Omental fat pad (tissue), 4 donors: Measurements from ENCODE around the gene KRTAP4-8. TPM values are rescaled to one million over a fixed set of nuclear protein-coding genes. Genes with fewer than 3 reads are reported as not detected.
"Not testable (repeated sequence)": the region's sequence is repeated elsewhere in the genome, so short reads cannot be mapped to it uniquely, and the experiment has no call there.

Experiments
- ATAC-seq: fragments of 150-250 bp; one replicate; pipeline ENCODE4 v1.9.1; 2016; ENCODE audit warnings: mild to moderate bottlenecking, moderate library complexity; ENCODE audit not compliant: low FRiP score
- DNase-seq: peaks from one replicate; pipeline ENCODE4 v3.0.0-alpha.2; 2019; ENCODE audit warnings: low spot score
- total RNA-seq, 4 donors: library from RNA; depleted of rRNA; stranded (reverse); fragments of >200 nt; gene quantifications; one replicate each; pipeline ENCODE4 v1.1.0, GENCODE V29; 2016
- TF ChIP-seq, protein P1 (sequence below), 3 donors: fragments of 450-650 bp; IDR thresholded peaks; one replicate each; pipeline ENCODE4 v1.5.1; 2016 to 2017; ENCODE audit warnings: antibody characterized with exemption in 3 of 3, mild to moderate bottlenecking in 3 of 3, moderate library complexity in 2 of 3

The KRTAP4-8 gene
- not detected for total RNA-seq

DNA sequence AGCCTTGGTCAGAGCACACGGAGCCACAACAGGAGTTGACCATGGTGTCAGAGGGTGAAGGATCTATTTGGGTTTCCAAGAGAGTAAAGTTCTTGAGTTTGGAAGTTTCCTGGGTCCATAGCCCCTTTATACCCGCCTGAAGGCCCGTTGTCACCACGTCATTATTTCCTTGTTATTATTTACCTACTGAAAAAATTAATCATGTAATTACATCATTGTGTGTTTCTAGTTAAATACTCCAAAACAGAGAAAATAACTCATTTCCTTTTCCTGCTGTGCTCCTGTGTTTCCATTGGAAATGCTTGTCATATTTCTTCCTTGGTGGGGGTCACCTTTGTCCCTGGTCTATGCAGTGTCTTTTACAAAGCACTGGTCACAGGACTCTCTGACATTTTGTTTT lies at the start of gene KRTAP4-8:
KRTAP4-8 (minus strand) TSS at position 101 of the 400 bp plus-strand sequence; CDS start at position 43, 58 bp downstream.
- DNase-seq (no peak), ATAC-seq (no peak)
- TF ChIP-seq, protein P1, sequence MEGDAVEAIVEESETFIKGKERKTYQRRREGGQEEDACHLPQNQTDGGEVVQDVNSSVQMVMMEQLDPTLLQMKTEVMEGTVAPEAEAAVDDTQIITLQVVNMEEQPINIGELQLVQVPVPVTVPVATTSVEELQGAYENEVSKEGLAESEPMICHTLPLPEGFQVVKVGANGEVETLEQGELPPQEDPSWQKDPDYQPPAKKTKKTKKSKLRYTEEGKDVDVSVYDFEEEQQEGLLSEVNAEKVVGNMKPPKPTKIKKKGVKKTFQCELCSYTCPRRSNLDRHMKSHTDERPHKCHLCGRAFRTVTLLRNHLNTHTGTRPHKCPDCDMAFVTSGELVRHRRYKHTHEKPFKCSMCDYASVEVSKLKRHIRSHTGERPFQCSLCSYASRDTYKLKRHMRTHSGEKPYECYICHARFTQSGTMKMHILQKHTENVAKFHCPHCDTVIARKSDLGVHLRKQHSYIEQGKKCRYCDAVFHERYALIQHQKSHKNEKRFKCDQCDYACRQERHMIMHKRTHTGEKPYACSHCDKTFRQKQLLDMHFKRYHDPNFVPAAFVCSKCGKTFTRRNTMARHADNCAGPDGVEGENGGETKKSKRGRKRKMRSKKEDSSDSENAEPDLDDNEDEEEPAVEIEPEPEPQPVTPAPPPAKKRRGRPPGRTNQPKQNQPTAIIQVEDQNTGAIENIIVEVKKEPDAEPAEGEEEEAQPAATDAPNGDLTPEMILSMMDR (IDR thresholded peaks at IDR 0.05), result no peak

DNA sequence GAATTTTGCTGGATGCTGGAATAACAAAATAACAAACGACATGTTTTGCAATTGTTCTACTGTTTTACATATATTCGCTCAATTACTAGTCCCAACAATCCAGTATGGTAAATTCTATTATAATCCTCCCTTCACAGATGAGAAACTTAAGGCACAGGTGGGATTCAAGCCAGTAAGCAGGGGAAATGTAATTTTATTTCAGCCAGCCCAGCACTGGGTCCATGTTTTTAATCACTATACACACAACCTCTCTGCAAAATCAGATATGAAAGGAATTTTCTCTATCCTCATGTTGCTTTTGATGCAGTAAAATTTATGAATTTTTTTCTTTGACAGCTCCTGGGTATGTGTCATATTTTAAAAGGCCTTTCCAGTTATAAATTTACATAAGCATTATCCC lies 47.3 kb upstream of the KRTAP4-8 start:
- no peak for DNase-seq
- ATAC-seq, result no peak
- TF ChIP-seq, protein P1 (IDR thresholded peaks at IDR 0.05), result no peak

DNA sequence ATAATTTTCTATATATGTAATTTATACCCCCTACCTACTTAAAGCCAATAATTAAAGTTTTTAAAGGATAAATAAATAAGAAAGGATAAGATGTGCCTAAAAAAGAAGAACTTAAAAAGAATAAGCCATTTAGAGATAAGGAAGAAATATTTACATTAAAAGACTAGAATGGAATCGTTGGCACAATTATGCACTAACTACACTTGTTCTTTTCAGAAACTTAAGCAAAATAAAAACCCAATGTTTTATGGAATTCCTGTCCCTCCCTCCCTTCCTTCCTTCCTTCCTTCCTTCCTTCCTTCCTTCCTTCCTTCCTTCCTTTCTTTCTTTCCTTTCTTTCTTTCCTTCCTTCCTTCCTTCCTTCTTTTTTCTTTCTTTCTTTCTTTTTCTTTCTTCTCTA lies 46.9 kb upstream of the KRTAP4-8 start:
- no peak for DNase-seq
- TF ChIP-seq, protein P1 (IDR thresholded peaks at IDR 0.05), result no peak
- no peak for ATAC-seq

DNA sequence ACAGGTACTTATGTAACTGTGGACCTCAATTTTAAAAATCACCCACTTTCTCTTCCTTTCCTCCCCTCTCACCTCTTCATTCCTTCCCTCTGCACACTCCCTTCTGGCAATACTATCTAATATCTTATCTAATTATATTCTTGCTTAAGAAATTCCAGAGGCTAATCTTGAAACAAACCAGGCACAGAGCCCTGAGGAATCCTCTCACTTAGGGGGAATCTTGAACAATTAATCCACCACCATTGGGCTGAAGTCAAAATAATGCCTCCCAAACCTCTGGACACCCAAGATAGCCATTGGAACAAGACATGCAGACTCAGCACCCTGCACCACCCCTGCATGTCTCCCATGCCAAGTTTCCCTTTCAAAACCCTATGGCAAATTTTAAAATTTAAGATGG lies 43.4 kb upstream of the KRTAP4-8 start:
- TF ChIP-seq, protein P1 (IDR thresholded peaks at IDR 0.05), result no peak
- no peak for ATAC-seq
- no peak for DNase-seq

DNA sequence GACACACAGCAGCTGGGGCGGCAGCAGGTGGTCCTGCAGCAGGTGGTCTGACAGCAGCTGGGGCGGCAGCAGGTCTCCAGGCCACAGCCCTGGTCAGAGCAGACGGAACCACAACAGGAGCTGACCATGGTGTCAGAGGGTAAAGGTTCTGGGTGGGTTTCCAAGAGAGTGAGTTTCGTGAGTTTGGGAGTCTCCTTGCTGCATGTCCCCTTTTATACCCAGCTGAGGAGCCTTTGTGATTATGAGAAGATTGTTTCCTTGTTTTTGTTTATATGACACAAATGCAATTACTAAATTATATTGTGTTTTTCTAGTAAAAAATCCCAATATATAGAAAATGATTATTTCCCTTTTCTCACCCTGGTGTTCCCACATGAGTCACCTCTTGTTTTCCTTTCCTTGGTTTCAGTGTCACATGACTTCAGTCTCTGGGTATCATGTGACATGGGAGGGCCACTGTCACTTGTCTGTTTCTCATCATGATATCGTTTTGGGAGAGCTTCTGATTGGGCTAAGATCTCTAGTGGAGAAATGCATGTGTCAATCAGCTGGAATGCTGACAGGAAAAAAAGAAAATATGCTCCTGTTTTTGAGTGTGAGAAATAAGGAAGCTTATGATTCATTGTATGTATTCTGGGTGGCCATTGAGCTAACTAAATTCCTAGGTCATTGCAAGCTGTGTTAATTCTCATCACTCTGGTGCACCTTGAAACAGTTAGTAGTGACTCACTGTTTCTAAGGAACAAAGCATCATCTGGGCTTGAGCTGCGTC lies 42.6 kb upstream of the KRTAP4-8 start, which contains the start of gene KRTAP4-6:
KRTAP4-6 (minus strand) TSS at position 185 of the 772 bp plus-strand sequence; CDS start at position 128, 57 bp downstream.
- DNase-seq (no peak), ATAC-seq (peak; percentile 66)

DNA sequence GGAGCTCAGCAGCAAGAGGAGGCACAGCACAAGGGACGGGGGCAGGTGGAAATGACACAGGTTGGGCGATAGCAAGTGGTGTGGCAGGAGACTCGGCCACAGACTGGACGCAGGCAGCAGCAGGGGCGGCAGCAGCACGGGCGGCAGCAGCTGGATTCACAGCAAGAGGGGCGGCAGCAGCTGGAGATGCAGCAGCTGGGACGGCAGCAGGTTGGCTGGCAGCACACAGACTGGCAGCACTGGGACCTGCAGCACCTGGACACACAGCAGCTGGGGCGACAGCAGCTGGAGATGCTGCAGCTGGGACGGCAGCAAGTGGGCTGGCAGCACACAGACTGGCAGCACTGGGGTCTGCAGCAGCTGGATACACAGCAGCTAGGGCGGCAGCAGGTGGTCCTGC lies 41.9 kb upstream of the KRTAP4-8 start:
- DNase-seq, ATAC-seq: not testable (repeated sequence)

More for the DNA sequence above, 42.6 kb upstream of the KRTAP4-8 start, which contains the start of gene KRTAP4-6:
- TF ChIP-seq, protein P1 (IDR thresholded peaks at IDR 0.05), result no peak

DNA sequence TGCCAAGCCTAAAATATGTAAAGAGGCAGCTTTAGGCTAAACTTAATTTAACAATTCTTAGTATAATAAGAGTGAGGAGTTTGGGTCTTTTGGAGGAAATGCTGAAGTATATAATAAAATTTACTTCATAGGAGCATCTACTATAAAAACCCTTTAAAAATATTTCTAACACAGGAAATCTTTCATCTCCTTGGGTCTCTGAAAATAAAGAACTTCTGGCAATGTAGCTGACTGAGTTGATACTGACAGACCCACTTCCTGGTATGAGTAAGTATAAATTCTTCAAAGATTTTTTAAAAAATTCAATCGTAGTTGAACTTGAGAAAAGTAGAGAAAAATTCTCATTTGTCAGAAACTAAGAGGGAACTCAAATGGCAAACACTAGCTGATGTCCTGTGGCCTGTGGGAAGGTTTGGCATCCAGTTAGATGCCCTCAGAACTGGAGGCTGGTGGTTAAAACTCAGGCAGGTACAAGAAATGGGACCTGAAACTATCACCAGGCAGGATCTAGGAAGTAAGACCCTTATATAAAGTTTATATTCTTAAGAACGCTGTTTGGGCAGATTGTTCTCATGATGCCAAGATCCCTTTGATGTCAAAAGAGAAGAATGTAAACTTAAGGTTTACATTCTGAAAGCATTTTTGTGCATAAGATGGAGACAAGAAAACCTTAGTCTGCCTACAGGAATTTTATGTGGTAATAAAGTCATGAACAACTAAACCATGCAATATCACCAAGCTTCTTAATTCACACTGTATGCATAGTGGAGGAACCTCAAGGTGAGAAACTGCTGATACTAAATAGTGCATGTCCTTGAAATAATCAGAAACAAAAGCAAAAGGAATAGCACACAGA lies 36.2 kb upstream of the KRTAP4-8 start:
- DNase-seq (no peak), ATAC-seq (no peak)
- TF ChIP-seq, protein P1 (IDR thresholded peaks at IDR 0.05), result no peak
